CD14-positive monocyte (primary cell): ENCODE measurements around the gene CENPV. TPM values are rescaled to one million over a fixed set of nuclear protein-coding genes. Genes with fewer than 3 reads are reported as not detected.

ENCODE experiments used
- DNase-seq, 3 donors: peaks; one replicate each; pipeline ENCODE4 v3.0.0-alpha.2; 2011 to 2022
- H2AFZ ChIP-seq: 2 replicates; pipeline ENCODE4 v1.6.0; 2012; ENCODE audit warnings: mild to moderate bottlenecking, low read depth, low read length, inconsistent platforms; ENCODE audit not compliant: insufficient read depth, poor library complexity, severe bottlenecking
- H3K27ac ChIP-seq, 2 donors: 1 replicate in 1 of 2; 2 replicates in 1 of 2; pipeline ENCODE4 v1.5.1; 2012 to 2013; ENCODE audit warnings: low read length in 2 of 2, control low read depth in 1 of 2, inconsistent platforms in 1 of 2, low read depth in 1 of 2, mild to moderate bottlenecking in 1 of 2
- H3K27me3 ChIP-seq, 2 donors: one replicate each; pipeline versions ENCODE4 v1.6.0 to v1.6.1; 2011 to 2013; ENCODE audit warnings: low read length in 2 of 2; ENCODE audit not compliant: control insufficient read depth in 2 of 2, insufficient read depth in 2 of 2
- H3K36me3 ChIP-seq, 2 donors: replicated peaks in 1 of 2; 1 replicate in 1 of 2; 2 replicates in 1 of 2; pipeline versions ENCODE4 v1.5.1 to v1.6.1; 2012 to 2013; ENCODE audit warnings: low read length in 2 of 2, control low read depth in 1 of 2, inconsistent platforms in 1 of 2, mild to moderate bottlenecking in 1 of 2; ENCODE audit not compliant: insufficient read depth in 2 of 2, control insufficient read depth in 1 of 2
- H3K4me1 ChIP-seq, 2 donors: 1 replicate in 1 of 2; 2 replicates in 1 of 2; pipeline versions ENCODE4 v1.5.1 to v1.6.1; 2012 to 2013; ENCODE audit warnings: low read length in 2 of 2, control low read depth in 1 of 2, inconsistent platforms in 1 of 2, mild to moderate bottlenecking in 1 of 2, moderate library complexity in 1 of 2; ENCODE audit not compliant: insufficient read depth in 2 of 2, control insufficient read depth in 1 of 2
- H3K4me2 ChIP-seq: replicated peaks from 2 replicates; pipeline ENCODE3; 2012; ENCODE audit warnings: low read length, moderate library complexity, mild to moderate bottlenecking; ENCODE audit not compliant: poor library complexity, severe bottlenecking; ENCODE audit errors: extremely low read depth
- H3K4me3 ChIP-seq, 3 experiments: fragments of 200-600 bp in 1 of 3; sonication (generic) in 1 of 3; replicated peaks in 1 of 3; 1 replicate in 2 of 3; 2 replicates in 1 of 3; pipeline ENCODE4 v1.5.1; 2011 to 2013; ENCODE audit warnings: low read length in 3 of 3, mild to moderate bottlenecking in 3 of 3, control low read depth in 2 of 3, low read depth in 2 of 3, inconsistent platforms in 1 of 3, moderate library complexity in 1 of 3
- H3K79me2 ChIP-seq: 2 replicates; pipeline ENCODE4 v1.6.0; 2012; ENCODE audit warnings: mild to moderate bottlenecking, control low read depth, inconsistent platforms, low read length, moderate library complexity; ENCODE audit not compliant: insufficient read depth
- H3K9ac ChIP-seq: 2 replicates; pipeline ENCODE4 v1.6.0; 2017; ENCODE audit warnings: low read length, mild to moderate bottlenecking; ENCODE audit not compliant: insufficient read depth, poor library complexity, severe bottlenecking
- H3K9me3 ChIP-seq, 2 donors: replicated peaks in 1 of 2; 1 replicate in 1 of 2; 2 replicates in 1 of 2; pipeline versions ENCODE4 v1.5.1 to v1.6.1; 2012 to 2013; ENCODE audit warnings: low read length in 2 of 2, control low read depth in 1 of 2; ENCODE audit not compliant: control insufficient read depth in 1 of 2, insufficient read depth in 1 of 2
- H4K20me1 ChIP-seq: 2 replicates; pipeline ENCODE4 v1.6.0; 2012; ENCODE audit warnings: mild to moderate bottlenecking, low read length, control low read depth, moderate library complexity; ENCODE audit not compliant: insufficient read depth
- H3K27ac Mint-ChIP-seq, 7 donors: one replicate each; pipeline ENCODE4 v1.8.0; 2020; ENCODE audit warnings: mild to moderate bottlenecking in 7 of 7, mixed read lengths in 7 of 7, moderate library complexity in 6 of 7, inconsistent platforms in 2 of 7
- H3K27me3 Mint-ChIP-seq, 3 donors: one replicate each; pipeline ENCODE4 v1.8.0; 2021 to 2022; ENCODE audit warnings: low read depth in 3 of 3, mild to moderate bottlenecking in 3 of 3, mixed read lengths in 3 of 3, moderate library complexity in 3 of 3, inconsistent platforms in 1 of 3
- H3K36me3 Mint-ChIP-seq, 2 donors: one replicate each; pipeline ENCODE4 v1.8.0; 2020; ENCODE audit warnings: mixed read lengths in 2 of 2, inconsistent platforms in 1 of 2, mild to moderate bottlenecking in 1 of 2
- H3K4me1 Mint-ChIP-seq: one replicate; pipeline ENCODE4 v1.8.0; 2020; ENCODE audit warnings: mild to moderate bottlenecking, mixed read lengths
- H3K4me3 Mint-ChIP-seq, 2 donors: one replicate each; pipeline ENCODE4 v1.8.0; 2020; ENCODE audit warnings: mild to moderate bottlenecking in 2 of 2, mixed read lengths in 2 of 2, moderate library complexity in 1 of 2
- H3K9me3 Mint-ChIP-seq, 7 donors: one replicate each; pipeline ENCODE4 v1.8.0; 2020 to 2022; ENCODE audit warnings: mixed read lengths in 7 of 7, mild to moderate bottlenecking in 6 of 7, moderate library complexity in 6 of 7, inconsistent platforms in 2 of 7
- CTCF ChIP-seq: fragments of 200-600 bp; IDR thresholded peaks from one replicate; pipeline ENCODE4 v1.8.0; 2022; ENCODE audit warnings: antibody characterized with exemption, mild to moderate bottlenecking
- WGBS: methylation state at CpG from one replicate; pipeline ENCODE4 v1.1.5; 2013; ENCODE audit warnings: missing lambda C conversion rate; ENCODE audit not compliant: insufficient coverage; 5-methylcytosine and 5-hydroxymethylcytosine counted together
- intact Hi-C, 2 donors: fragments of 100-400 bp; cut with micrococcal nuclease; formaldehyde crosslinking; loops; one replicate each; pipeline versions ENCODE4 v1.15.0 to v1.15.1; 2023
- polyA plus RNA-seq, 3 donors: library from polyadenylated mRNA; depleted of rRNA in 1 of 3; unstranded in 2 of 3; stranded (reverse) in 1 of 3; fragments of 300-500 nt in 2 of 3; fragments of >200 nt in 1 of 3; fragmentation: Illumina TruSeq in 2 of 3; gene quantifications; 1 replicate in 2 of 3; 2 replicates in 1 of 3; pipeline ENCODE4 v1.2.3, GENCODE V29; 2012 to 2021

CENPV gene
- polyA plus RNA-seq, 3 donors: 0.50 to 1.1 (median 0.80) TPM

DNA sequence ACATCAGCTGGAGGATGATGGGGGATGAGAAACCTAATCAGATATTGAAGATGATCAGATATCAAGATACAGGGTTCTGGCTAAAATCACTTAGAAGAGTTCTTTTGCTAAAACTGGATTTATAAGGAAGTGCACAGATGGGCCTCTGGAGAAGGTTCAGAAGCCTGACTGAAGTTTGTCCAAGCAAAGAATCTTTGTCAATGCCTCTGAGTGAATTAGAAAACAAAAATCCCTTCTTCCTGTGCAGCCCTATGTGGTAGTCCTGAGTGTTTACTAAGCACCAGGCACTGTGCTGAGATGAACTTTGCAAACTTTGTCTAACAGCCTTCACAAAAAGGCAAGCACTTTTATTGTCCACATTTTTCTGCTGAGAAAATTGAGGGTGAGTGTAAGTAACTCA is 11.4 kb upstream of the CENPV start:
- no peak for TF ChIP-seq CTCF
- no peaks in the 10 kb centered on the region for H4K20me1 ChIP-seq
- Mint-ChIP-seq H3K4me3 (no peak overlapping the region), H3K27me3 (peaks cover 4 to 5% (median 4%) of the 10 kb centered on the region in 3 donors), H3K27ac (no peak overlapping the region), H3K4me1 (no peaks in the 10 kb centered on the region), H3K36me3 (no peaks in the 10 kb centered on the region), H3K9me3 (no peaks in the 10 kb centered on the region)
- no peaks in the 10 kb centered on the region for H3K9me3 ChIP-seq
- no peaks in the 10 kb centered on the region for H3K79me2 ChIP-seq
- H3K4me3 ChIP-seq: no peak overlapping the region
- no peaks in the 10 kb centered on the region for H3K36me3 ChIP-seq
- DNase-seq: no peak
- intact Hi-C loops: no loop called here
- H3K27ac ChIP-seq: no peak overlapping the region
- H3K9ac ChIP-seq: no peak overlapping the region
- H2AFZ ChIP-seq: no peak overlapping the region
- no peaks in the 10 kb centered on the region for H3K4me1 ChIP-seq
- no peaks in the 10 kb centered on the region for H3K27me3 ChIP-seq
- no peak overlapping the region for H3K4me2 ChIP-seq

GRCh38 chr17:16363749-16364536 is 10.7 kb upstream of the CENPV start:
- Histone ChIP-seq H3K9me3 (no peaks in the 10 kb centered on the region), H3K36me3 (no peaks in the 10 kb centered on the region), H3K9ac (no peak overlapping the region), H3K4me1 (no peaks in the 10 kb centered on the region), H3K27me3 (no peaks in the 10 kb centered on the region), H2AFZ (no peak overlapping the region), H3K79me2 (no peaks in the 10 kb centered on the region), H4K20me1 (no peaks in the 10 kb centered on the region), H3K4me2 (no peak overlapping the region), H3K27ac (no peak overlapping the region), H3K4me3 (no peak overlapping the region)
- H3K9me3 Mint-ChIP-seq: no peaks in the 10 kb centered on the region
- H3K4me3 Mint-ChIP-seq: no peak overlapping the region
- peak; percentile 96 for TF ChIP-seq CTCF
- H3K27me3 Mint-ChIP-seq: peaks cover 5 to 6% (median 6%) of the 10 kb centered on the region in 3 donors
- intact Hi-C loops: no loop called here
- no CpG with 5 or more reads among the region's 6 CpGs for WGBS
- no peaks in the 10 kb centered on the region for H3K36me3 Mint-ChIP-seq
- no peaks in the 10 kb centered on the region for H3K4me1 Mint-ChIP-seq
- no peak overlapping the region for H3K27ac Mint-ChIP-seq
- DNase-seq: peak; percentile 44 to 67 (median 66)
